Vagina (tissue), 2 donors: ENCODE results near the gene CCDC102B. TPM values are rescaled to one million over a fixed set of nuclear protein-coding genes. Genes with fewer than 3 reads are reported as not detected.

Source experiments
- DNase-seq, 2 donors: peaks; one replicate each; pipeline ENCODE4 v3.0.0-alpha.2; 2017; ENCODE audit errors: extremely low spot score in 2 of 2
- H3K27ac ChIP-seq: fragments of 200-600 bp; sonication (generic); one replicate; pipeline ENCODE4 v1.5.1; 2019
- H3K27me3 ChIP-seq: fragments of 200-600 bp; sonication (generic); one replicate; pipeline ENCODE4 v1.5.1; 2019
- H3K36me3 ChIP-seq, 2 donors: fragments of 200-600 bp; sonication (generic); one replicate each; pipeline ENCODE4 v1.5.1; 2017 to 2019
- H3K4me1 ChIP-seq: fragments of 200-600 bp; sonication (generic); one replicate; pipeline ENCODE4 v1.5.1; 2019
- H3K4me3 ChIP-seq, 2 donors: fragments of 200-600 bp; sonication (generic); 1 replicate in 1 of 2; 2 replicates in 1 of 2; pipeline ENCODE4 v1.5.1; 2016 to 2019
- H3K9me3 ChIP-seq: fragments of 200-600 bp; sonication (generic); one replicate; pipeline ENCODE4 v1.5.1; 2019
- POLR2A ChIP-seq, 2 donors: fragments of 450-650 bp; IDR thresholded peaks; one replicate each; pipeline ENCODE4 v1.6.1; 2017; ENCODE audit warnings: antibody characterized with exemption in 2 of 2, mild to moderate bottlenecking in 2 of 2, moderate library complexity in 2 of 2
- POLR2AphosphoS5 ChIP-seq, 2 donors: sonication (generic); formaldehyde crosslinking; IDR thresholded peaks; one replicate each; pipeline ENCODE4 v1.9.0; 2017; ENCODE audit warnings: antibody characterized with exemption in 2 of 2, mild to moderate bottlenecking in 2 of 2, low read depth in 1 of 2; ENCODE audit not compliant: insufficient read depth in 1 of 2
- intact Hi-C: fragments of 100-400 bp; cut with DNase I; formaldehyde crosslinking; loops from one replicate; pipeline ENCODE4 v1.15.1; 2023
- total RNA-seq: library from RNA; depleted of rRNA; stranded (reverse); fragments of >200 nt; gene quantifications from one replicate; pipeline ENCODE4 v1.2.3, GENCODE V29; 2016
- TF ChIP-seq, protein P1 (sequence below), 3 experiments: fragments of 450-650 bp in 2 of 3; fragments of 200-600 bp in 1 of 3; sonication (generic) in 1 of 3; IDR thresholded peaks; one replicate each; pipeline ENCODE4 v1.5.1; 2017 to 2019; ENCODE audit warnings: antibody characterized with exemption in 3 of 3, mild to moderate bottlenecking in 2 of 3, moderate library complexity in 2 of 3

CCDC102B gene
- total RNA-seq, 1 donor from 2014 or later: 6.4 TPM

DNA sequence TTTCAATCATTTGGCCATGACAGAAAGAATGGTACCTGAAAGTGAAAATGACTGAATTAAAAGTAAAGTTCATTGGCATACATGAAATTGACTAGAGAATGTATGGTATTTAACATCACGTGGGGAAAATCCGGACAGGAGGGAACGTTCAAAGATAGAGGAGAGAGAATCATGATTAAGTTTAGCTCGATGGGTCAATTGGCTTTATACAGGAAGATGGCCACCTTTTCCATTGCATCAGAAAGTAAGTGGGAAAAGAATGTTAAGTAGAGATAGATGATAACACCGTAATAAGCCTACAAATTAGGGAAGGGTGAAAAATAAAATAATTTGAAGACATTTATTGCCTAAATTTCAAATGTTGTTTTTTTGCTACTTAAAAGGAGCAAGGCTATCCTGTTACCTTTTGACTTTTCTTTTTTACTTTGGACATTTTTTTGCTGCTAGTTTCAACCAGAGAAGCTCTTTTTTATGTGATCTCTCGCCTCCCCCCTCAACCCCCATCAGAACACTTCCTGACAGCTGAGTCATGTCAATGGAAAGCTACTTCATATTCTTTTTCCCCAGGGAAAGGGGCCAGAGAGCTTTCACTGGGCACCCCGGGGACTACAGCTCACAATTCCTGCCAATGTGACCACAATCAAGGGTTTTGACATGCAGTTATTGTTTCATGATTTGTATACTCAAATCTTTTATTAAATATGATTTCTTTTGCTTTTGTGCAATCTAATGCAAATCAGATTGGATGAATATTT lies 767 bp upstream of the CCDC102B start:
- no peaks in the 10 kb centered on the region for H3K4me1 ChIP-seq
- intact Hi-C loops: no loop called here
- no peak overlapping the region for H3K27ac ChIP-seq
- no peaks in the 10 kb centered on the region for H3K36me3 ChIP-seq
- H3K27me3 ChIP-seq: no peaks in the 10 kb centered on the region
- no peak for DNase-seq
- no peak overlapping the region for H3K4me3 ChIP-seq
- no peaks in the 10 kb centered on the region for H3K9me3 ChIP-seq
- TF ChIP-seq POLR2AphosphoS5 (IDR thresholded peaks at IDR 0.05; ENCODE audit: insufficient read depth in 1 of 2, low read depth in 1 of 2) (no peak), POLR2A (IDR thresholded peaks at IDR 0.05) (no peak)
- TF ChIP-seq, protein P1, sequence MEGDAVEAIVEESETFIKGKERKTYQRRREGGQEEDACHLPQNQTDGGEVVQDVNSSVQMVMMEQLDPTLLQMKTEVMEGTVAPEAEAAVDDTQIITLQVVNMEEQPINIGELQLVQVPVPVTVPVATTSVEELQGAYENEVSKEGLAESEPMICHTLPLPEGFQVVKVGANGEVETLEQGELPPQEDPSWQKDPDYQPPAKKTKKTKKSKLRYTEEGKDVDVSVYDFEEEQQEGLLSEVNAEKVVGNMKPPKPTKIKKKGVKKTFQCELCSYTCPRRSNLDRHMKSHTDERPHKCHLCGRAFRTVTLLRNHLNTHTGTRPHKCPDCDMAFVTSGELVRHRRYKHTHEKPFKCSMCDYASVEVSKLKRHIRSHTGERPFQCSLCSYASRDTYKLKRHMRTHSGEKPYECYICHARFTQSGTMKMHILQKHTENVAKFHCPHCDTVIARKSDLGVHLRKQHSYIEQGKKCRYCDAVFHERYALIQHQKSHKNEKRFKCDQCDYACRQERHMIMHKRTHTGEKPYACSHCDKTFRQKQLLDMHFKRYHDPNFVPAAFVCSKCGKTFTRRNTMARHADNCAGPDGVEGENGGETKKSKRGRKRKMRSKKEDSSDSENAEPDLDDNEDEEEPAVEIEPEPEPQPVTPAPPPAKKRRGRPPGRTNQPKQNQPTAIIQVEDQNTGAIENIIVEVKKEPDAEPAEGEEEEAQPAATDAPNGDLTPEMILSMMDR (IDR thresholded peaks at IDR 0.05): no peak

DNA sequence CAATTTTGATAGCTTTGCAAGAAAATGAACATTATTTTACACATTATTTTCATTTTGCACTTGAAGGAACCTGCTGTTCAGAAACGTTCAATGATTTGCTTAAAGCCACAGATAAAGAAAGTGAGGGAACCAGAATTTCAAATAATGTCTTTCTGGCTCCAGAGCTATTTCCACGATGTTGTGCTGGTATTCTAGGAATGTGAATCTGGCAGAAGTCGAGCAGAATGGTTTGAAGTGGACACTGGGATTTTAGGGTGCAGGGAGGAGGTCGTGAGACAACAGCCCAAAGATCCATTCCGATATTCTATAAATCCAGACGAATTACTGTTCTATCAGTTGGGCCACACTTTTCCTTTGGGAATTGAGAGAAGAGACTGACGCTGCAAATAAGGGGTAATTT lies 2.2 kb downstream of the CCDC102B start:
- intact Hi-C loops: no loop called here
- Histone ChIP-seq H3K27me3 (no peaks in the 10 kb centered on the region), H3K27ac (no peak overlapping the region), H3K4me1 (no peaks in the 10 kb centered on the region), H3K36me3 (no peaks in the 10 kb centered on the region), H3K9me3 (no peaks in the 10 kb centered on the region), H3K4me3 (no peak overlapping the region)
- TF ChIP-seq, protein P1 (IDR thresholded peaks at IDR 0.05): no peak
- no peak for TF ChIP-seq POLR2A (IDR thresholded peaks at IDR 0.05)
- DNase-seq: no peak

DNA sequence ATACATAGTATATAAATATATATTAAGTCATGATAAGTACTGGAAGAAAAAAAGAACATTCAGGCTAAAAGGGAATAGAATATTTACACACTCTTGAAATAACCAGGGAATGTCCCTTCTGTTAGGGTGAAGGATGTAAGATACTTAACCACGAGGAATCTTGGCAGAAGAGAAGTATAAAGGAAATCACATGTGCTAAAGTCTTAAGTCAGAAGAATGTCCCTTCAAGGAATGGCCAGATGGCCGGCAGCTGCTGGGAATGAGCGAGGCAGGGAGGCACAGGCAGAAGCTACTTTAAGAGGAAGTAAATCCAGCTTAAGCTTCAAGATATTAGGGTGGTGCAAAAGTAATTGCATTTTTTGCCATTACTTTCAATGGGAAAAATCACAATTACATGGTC lies 5.5 kb downstream of the CCDC102B start:
- Histone ChIP-seq H3K9me3 (no peaks in the 10 kb centered on the region), H3K4me3 (no peak overlapping the region), H3K36me3 (no peaks in the 10 kb centered on the region), H3K4me1 (no peaks in the 10 kb centered on the region), H3K27me3 (no peaks in the 10 kb centered on the region), H3K27ac (peak overlapping the region; percentile 23)
- intact Hi-C loops: no loop called here
- no peak for TF ChIP-seq POLR2AphosphoS5 (IDR thresholded peaks at IDR 0.05; ENCODE audit: insufficient read depth in 1 of 2, low read depth in 1 of 2)
- TF ChIP-seq, protein P1 (IDR thresholded peaks at IDR 0.05): no peak
- TF ChIP-seq POLR2A (IDR thresholded peaks at IDR 0.05): no peak
- no peak for DNase-seq

DNA sequence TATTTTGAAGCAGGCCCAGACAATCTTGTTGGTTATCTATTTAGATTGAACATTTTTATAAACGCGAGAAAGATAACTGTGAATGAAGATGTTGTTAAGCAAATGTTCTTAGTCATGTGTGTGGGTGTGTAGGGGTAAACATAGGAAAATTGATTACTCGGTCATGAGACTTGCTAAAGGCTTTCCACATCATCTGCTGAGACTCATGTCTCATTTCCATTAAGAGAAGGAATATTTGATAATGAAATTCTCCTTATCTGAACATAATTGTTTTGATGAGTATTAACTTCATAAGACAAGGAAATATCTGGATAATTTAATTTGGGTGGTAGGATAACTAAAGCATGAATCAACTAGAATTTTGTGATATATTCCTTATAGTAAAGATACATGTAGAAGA lies 19.7 kb downstream of the CCDC102B start:
- H3K27me3 ChIP-seq: no peaks in the 10 kb centered on the region
- intact Hi-C loops: no loop called here
- DNase-seq: no peak
- no peak overlapping the region for H3K4me3 ChIP-seq
- no peak overlapping the region for H3K27ac ChIP-seq
- TF ChIP-seq, protein P1 (IDR thresholded peaks at IDR 0.05): no peak
- no peaks in the 10 kb centered on the region for H3K9me3 ChIP-seq
- no peaks in the 10 kb centered on the region for H3K36me3 ChIP-seq
- no peaks in the 10 kb centered on the region for H3K4me1 ChIP-seq

DNA sequence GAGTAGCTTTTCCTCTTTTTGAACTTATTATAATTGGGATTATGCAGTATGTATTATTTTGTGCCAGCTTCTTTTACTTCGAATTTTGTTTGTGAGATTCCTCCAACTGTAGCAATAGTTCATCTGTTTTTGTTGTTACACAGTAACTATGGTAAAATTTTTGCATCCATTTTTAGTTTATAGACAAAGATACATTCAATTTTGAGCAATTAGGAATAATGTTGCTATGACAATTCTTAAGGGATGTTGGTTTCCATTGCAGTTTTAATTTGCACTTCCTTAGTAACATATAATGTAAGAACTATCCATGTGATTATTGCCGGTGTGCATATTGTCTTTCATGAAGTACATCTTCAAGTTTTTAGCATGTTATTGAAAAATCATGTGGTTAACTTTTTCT lies 20.7 kb downstream of the CCDC102B start:
- DNase-seq: no peak
- Histone ChIP-seq H3K27ac (no peak overlapping the region), H3K9me3 (no peaks in the 10 kb centered on the region), H3K27me3 (no peaks in the 10 kb centered on the region), H3K4me3 (no peak overlapping the region), H3K4me1 (no peaks in the 10 kb centered on the region), H3K36me3 (no peaks in the 10 kb centered on the region)
- intact Hi-C loops: no loop called here
- TF ChIP-seq POLR2A (IDR thresholded peaks at IDR 0.05): no peak
- TF ChIP-seq POLR2AphosphoS5 (IDR thresholded peaks at IDR 0.05; ENCODE audit: insufficient read depth in 1 of 2, low read depth in 1 of 2): no peak
- TF ChIP-seq, protein P1 (IDR thresholded peaks at IDR 0.05): no peak
